ENCODE results near the gene HADHA.

- TF ChIP-seq CTCF (IDR thresholded peaks at IDR 0.05; ENCODE audit: low read length) (no peak), EZH2 (IDR thresholded peaks at IDR 0.05; ENCODE audit: borderline replicate concordance, low read length) (no peak)
Observed at GRCh38 chr2:26165403-26165802, 79.0 kb downstream of the HADHA start.
